GM21515 (cell line): Measurements from ENCODE around the gene JSRP1.

Source experiments
- ATAC-seq: cut with Tn5 transposase; IDR thresholded peaks from one replicate; pipeline ENCODE4 v1.9.1; 2021; ENCODE audit not compliant: unreplicated experiment

The JSRP1 gene

GRCh38 chr19:2246801-2247361, 9.3 kb downstream of the JSRP1 start:
- ATAC-seq: no peak

- no peak for ATAC-seq
These were observed 10.1 kb downstream of the JSRP1 start for GRCh38 chr19:2246014-2246620.

- no peak for ATAC-seq
These were observed 10.9 kb downstream of the JSRP1 start for GRCh38 chr19:2245273-2245672.

GRCh38 chr19:2244486-2244885, 11.7 kb downstream of the JSRP1 start:
- ATAC-seq: no peak

GRCh38 chr19:2244125-2244411, 12.1 kb downstream of the JSRP1 start:
- ATAC-seq: no peak

GRCh38 chr19:2243274-2244124, 12.7 kb downstream of the JSRP1 start:
- no peak for ATAC-seq

GRCh38 chr19:2242816-2243215, 13.4 kb downstream of the JSRP1 start:
- ATAC-seq: no peak

- no peak for ATAC-seq
These were observed 14.1 kb downstream of the JSRP1 start for GRCh38 chr19:2242092-2242537.

- no peak for ATAC-seq
These were observed 15.1 kb downstream of the JSRP1 start for GRCh38 chr19:2240881-2241760.

GRCh38 chr19:2239771-2240770, 16.1 kb downstream of the JSRP1 start:
- no peak for ATAC-seq

- ATAC-seq: no peak
These were observed 17.0 kb downstream of the JSRP1 start for GRCh38 chr19:2239173-2239572.

- ATAC-seq: no peak
These were observed 18.4 kb downstream of the JSRP1 start for GRCh38 chr19:2237869-2238153.

- no peak for ATAC-seq
These were observed 19.0 kb downstream of the JSRP1 start for GRCh38 chr19:2237051-2237868.

GRCh38 chr19:2236314-2237050, 19.7 kb downstream of the JSRP1 start, which contains the start of the genes PLEKHJ1 and SF3A2:
TSS of gene PLEKHJ1 (minus strand) at chr19:2236329. CDS start at chr19:2236248, 81 bp downstream.
TSS of gene SF3A2 (plus strand) at chr19:2236824. CDS start at chr19:2243419, 6,595 bp downstream.
- peak; percentile 63 for ATAC-seq

- ATAC-seq: peak; percentile 15
These were observed 20.2 kb downstream of the JSRP1 start for GRCh38 chr19:2236064-2236313.

- ATAC-seq: peak; percentile 8
These were observed 20.7 kb downstream of the JSRP1 start for GRCh38 chr19:2235381-2236063.

GRCh38 chr19:2234996-2235380, 21.2 kb downstream of the JSRP1 start:
- ATAC-seq: no peak

GRCh38 chr19:2233601-2234280, 22.5 kb downstream of the JSRP1 start:
- no peak for ATAC-seq
